ENCODE measurements around the gene POLRMT.
"Not testable (repeated sequence)": the region's sequence is repeated elsewhere in the genome, so short reads cannot be mapped to it uniquely, and the experiment has no call there.

DNA sequence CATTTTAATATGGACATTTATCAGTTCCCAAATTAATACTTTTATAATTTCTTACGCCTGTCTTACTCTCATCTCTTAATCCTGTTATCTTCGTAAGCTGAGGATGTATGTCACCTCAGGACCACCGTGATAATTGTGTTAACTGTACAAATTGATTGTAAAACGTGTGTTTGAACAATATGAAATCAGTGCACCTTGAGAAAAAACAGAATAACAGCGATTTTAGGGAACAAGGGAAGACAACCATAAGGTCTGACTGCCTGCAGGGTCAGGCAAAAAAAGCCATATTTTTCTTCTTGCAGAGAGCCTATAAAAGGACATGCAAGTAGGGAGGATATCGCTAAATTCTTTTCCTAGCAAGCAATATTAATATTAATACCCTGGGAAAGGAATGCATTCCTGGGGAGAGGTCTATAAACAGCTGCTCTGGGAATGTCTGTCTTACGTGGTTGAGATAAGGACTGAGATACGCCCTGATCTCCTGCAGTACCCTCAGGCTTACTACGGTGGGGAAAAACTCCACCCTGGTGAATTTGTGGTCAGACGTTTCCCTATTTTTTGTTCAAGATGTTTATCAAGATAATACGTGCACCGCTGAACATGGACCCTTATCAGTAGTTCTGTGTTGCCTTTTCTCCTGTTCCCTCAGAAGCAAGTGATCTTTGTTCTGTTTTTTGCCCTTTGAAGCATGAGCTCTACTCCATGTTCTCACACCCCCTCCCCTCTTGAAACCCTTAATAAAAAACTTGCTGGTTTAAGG, 35.5 kb upstream of the POLRMT start:
- TF ChIP-seq, protein P1, sequence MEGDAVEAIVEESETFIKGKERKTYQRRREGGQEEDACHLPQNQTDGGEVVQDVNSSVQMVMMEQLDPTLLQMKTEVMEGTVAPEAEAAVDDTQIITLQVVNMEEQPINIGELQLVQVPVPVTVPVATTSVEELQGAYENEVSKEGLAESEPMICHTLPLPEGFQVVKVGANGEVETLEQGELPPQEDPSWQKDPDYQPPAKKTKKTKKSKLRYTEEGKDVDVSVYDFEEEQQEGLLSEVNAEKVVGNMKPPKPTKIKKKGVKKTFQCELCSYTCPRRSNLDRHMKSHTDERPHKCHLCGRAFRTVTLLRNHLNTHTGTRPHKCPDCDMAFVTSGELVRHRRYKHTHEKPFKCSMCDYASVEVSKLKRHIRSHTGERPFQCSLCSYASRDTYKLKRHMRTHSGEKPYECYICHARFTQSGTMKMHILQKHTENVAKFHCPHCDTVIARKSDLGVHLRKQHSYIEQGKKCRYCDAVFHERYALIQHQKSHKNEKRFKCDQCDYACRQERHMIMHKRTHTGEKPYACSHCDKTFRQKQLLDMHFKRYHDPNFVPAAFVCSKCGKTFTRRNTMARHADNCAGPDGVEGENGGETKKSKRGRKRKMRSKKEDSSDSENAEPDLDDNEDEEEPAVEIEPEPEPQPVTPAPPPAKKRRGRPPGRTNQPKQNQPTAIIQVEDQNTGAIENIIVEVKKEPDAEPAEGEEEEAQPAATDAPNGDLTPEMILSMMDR (IDR thresholded peaks at IDR 0.05) = not testable (repeated sequence)
- TF ChIP-seq EP300, POLR2A (IDR thresholded peaks at IDR 0.05): not testable (repeated sequence)
